ENCODE data around the gene PLA2G4D. TPM values are rescaled to one million over a fixed set of nuclear protein-coding genes. Genes with fewer than 3 reads are reported as not detected.

PLA2G4D gene
- total RNA-seq, 1 donor: not detected

DNA sequence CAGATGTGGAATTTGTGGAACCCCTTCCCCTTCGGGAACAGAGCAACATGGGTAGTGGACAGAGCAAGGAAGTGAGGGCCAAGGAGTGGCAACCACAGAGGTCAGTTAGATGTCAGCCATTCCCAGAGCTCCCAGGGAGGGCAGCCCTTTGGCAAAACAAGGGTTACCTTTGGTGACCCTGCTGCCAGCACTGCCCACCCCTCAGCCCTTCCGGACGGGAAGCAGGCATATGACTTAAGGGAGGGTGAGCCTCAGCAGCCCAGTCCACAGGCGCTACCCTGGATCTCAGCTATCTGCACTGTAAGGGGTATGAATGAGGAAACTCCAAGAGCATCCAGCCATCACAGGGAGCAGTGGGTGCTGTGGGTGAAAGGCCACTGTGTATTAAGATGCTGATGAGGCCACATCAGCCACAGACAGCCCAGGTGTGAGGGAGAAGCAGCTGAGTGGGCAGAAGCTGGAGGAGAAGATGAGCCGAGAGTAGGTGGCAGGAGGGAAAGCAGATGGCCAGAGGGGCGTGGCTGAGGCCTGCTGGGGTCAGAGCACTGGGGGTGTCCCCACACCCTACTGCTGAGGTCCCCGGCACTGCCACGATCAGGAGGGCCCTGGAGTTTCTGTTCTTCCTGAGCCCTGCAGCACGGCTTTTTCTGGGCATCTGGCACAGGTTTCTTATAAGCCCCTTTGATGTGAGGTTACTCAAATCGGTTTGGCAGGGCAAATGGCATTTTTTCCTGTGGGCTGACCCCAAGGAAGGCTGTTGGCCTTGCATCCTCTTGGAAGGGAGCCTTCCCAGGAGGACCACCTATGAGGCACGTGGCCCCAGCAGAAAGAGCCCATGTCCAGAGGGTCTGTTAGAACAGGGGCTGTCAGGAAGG is 6.2 kb downstream of the PLA2G4D start:
- TF ChIP-seq, protein P1, sequence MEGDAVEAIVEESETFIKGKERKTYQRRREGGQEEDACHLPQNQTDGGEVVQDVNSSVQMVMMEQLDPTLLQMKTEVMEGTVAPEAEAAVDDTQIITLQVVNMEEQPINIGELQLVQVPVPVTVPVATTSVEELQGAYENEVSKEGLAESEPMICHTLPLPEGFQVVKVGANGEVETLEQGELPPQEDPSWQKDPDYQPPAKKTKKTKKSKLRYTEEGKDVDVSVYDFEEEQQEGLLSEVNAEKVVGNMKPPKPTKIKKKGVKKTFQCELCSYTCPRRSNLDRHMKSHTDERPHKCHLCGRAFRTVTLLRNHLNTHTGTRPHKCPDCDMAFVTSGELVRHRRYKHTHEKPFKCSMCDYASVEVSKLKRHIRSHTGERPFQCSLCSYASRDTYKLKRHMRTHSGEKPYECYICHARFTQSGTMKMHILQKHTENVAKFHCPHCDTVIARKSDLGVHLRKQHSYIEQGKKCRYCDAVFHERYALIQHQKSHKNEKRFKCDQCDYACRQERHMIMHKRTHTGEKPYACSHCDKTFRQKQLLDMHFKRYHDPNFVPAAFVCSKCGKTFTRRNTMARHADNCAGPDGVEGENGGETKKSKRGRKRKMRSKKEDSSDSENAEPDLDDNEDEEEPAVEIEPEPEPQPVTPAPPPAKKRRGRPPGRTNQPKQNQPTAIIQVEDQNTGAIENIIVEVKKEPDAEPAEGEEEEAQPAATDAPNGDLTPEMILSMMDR (IDR thresholded peaks at IDR 0.05; ENCODE audit: insufficient read depth, low read length): no peak
- DNase-seq (ENCODE audit: low read depth): no peak
- no peak overlapping the region for H3K4me3 ChIP-seq (ENCODE audit: low read depth, low read length)

DNA sequence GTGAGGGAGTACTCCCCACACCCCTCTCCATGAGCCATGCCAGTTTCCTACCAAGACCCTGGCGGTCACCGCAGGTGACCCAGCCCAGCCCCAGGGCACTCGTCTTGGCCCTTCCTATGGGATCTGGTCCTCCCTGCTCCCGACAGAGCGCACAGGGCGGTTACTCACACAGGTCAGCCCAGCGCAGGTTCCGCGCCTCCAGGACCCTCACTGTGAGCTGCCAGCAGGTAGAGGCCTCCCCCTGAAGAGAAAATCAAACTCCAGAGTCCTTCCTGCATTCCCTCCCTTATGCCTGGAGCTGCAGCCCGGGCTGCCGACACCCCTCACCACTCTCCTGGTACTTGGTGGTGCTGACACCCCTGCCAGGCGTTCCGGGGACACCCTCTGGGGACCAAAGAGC is 6.9 kb downstream of the PLA2G4D start:
- TF ChIP-seq, protein P1 (IDR thresholded peaks at IDR 0.05; ENCODE audit: insufficient read depth, low read length): no peak
- no peak for DNase-seq (ENCODE audit: low read depth)
- no peak overlapping the region for H3K4me3 ChIP-seq (ENCODE audit: low read depth, low read length)

DNA sequence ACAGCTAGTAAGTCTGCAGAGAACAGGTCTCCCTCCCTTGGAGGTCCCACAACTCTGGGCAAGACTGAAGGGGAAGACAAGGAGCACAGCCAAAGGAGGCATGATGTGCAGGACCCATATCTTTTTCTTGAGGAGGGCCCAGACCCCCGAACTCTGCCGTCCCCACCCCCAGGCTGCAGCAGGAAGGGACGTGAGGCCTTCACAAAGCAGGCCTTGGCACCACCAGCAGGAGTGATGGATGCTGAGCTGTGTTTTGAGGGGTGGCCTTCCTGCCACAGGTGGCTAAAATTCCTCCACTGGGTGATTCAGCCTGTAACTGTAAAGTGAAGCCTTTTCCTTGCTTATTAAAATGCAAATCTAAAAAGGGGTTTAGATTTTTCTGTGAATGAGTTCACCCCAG is 8.6 kb downstream of the PLA2G4D start:
- H3K4me3 ChIP-seq (ENCODE audit: low read depth, low read length): no peak overlapping the region
- no peak for DNase-seq (ENCODE audit: low read depth)
- TF ChIP-seq, protein P1 (IDR thresholded peaks at IDR 0.05; ENCODE audit: insufficient read depth, low read length): no peak

DNA sequence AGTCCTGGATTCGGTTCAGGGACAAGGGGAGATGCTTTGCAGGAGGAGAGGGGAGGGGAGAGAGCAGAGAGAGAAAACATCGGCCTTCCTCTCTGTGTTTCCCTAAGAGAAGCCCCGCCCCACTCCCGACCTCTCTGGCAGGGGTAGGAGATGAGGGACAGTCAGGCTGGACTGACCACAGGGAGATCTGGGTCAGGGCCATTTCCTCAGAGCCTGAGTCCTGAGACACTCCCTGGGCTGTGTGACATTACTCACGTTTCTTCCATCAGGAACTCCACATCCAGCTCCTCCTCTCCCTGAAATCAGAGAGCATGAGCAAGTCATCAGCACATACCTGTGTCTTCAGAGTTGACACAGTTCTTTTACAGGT is 9.1 kb downstream of the PLA2G4D start:
- no peak for DNase-seq (ENCODE audit: low read depth)
- TF ChIP-seq, protein P1 (IDR thresholded peaks at IDR 0.05; ENCODE audit: insufficient read depth, low read length): no peak
- H3K4me3 ChIP-seq (ENCODE audit: low read depth, low read length): no peak overlapping the region

DNA sequence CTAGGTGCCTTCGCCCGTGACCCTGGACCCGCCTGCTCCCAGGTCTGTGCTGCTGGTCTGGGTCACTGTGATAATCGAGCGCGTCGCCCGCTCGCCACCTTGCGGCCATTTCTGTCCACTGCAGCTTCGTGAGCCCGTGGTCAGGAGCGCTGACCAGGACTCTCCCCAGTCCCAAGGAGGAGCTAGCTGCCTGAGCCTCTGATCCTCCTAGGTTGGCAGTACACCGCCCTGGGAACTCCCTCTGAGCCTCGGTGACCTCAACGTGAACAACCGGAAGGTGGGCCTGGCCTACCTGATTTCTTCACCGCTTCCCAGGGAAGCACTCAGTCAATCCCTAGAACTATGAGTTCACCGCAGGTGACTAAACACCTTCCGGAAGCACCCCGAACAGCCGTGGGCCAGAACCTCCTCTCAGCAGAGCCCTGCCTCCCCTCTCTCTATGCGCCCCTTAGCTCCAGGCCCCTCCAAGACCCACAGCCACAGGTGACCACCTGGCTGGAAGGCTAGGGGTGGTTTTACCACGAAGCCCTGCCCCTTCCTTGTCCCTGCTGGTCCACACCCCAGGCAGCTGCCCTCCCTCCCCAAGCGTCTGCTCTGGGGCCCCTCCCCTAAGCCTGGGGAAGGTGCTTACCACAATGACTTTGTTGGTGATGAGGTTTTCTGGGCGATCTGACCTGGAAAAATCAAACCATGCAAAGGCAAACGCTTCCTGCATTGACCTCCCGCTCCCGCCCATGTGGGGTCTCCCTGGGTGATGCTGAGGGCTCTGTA is 9.7 kb downstream of the PLA2G4D start:
- TF ChIP-seq, protein P1 (IDR thresholded peaks at IDR 0.05; ENCODE audit: insufficient read depth, low read length): peak; percentile 92
- no peak overlapping the region for H3K4me3 ChIP-seq (ENCODE audit: low read depth, low read length)
- DNase-seq (ENCODE audit: low read depth): peak; percentile 50

DNA sequence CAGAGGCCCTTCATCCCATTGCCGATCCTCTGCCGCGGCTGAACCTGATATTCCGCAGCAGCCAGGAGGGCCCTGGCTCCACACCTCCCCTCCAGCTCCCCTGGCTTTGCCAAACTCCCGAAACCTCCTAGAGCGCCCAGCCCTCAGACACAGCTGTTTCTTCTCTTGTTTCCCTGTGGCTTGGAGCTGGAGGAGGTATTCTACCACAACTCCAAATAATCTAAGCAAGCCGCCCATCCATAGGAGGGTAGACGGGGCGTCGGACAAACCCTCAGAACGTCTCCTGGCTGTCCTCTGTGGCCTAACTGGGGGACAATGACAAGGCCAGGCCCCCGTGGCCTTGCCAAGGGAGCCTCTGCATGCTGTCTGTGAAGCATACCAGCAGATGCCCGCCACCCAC is 10.4 kb downstream of the PLA2G4D start:
- no peak for DNase-seq (ENCODE audit: low read depth)
- H3K4me3 ChIP-seq (ENCODE audit: low read depth, low read length): no peak overlapping the region
- TF ChIP-seq, protein P1 (IDR thresholded peaks at IDR 0.05; ENCODE audit: insufficient read depth, low read length): no peak
